NCI-H1105 (cell line): ENCODE measurements around the gene MMD2.

Source experiments
- DNase-seq: peaks from one replicate; lab custom pipeline; 2025; lab: John Stamatoyannopoulos, UW

Gene MMD2

GRCh38 chr7:4957847-4958476 lies 1.0 kb downstream of the MMD2 start:
- no peak for DNase-seq

- DNase-seq, result no peak
Observed at GRCh38 chr7:4951903-4952636, 6.9 kb downstream of the MMD2 start.

GRCh38 chr7:4951304-4951703 lies 7.7 kb downstream of the MMD2 start:
- no peak for DNase-seq

- DNase-seq, result no peak
Observed at GRCh38 chr7:4948402-4948801, 10.6 kb downstream of the MMD2 start.

GRCh38 chr7:4945949-4946348 lies 13.0 kb downstream of the MMD2 start:
- no peak for DNase-seq

- no peak for DNase-seq
Observed at GRCh38 chr7:4944939-4945338, 14.0 kb downstream of the MMD2 start.

GRCh38 chr7:4943297-4943696 lies 15.7 kb downstream of the MMD2 start:
- no peak for DNase-seq

- no peak for DNase-seq
Observed at GRCh38 chr7:4939971-4940728, 18.8 kb downstream of the MMD2 start.

- DNase-seq, result no peak
Observed at GRCh38 chr7:4937411-4937810, 21.6 kb downstream of the MMD2 start.

- DNase-seq, result no peak
Observed at GRCh38 chr7:4934419-4935025, 24.5 kb downstream of the MMD2 start.

- peak; percentile 24 for DNase-seq
Observed at GRCh38 chr7:4931943-4932342, 27.0 kb downstream of the MMD2 start.

- no peak for DNase-seq
Observed at GRCh38 chr7:4929005-4929404, 30.0 kb downstream of the MMD2 start.

GRCh38 chr7:4928445-4928844 lies 30.5 kb downstream of the MMD2 start:
- no peak for DNase-seq

- DNase-seq, result no peak
Observed at GRCh38 chr7:4919969-4920766, 38.8 kb downstream of the MMD2 start.

GRCh38 chr7:4916113-4916512 lies 42.9 kb downstream of the MMD2 start:
- DNase-seq, result no peak

- DNase-seq, result no peak
Observed at GRCh38 chr7:4911111-4911828, 47.7 kb downstream of the MMD2 start.

GRCh38 chr7:4906682-4907081 lies 52.3 kb downstream of the MMD2 start:
- DNase-seq, result no peak

- DNase-seq, result no peak
Observed at GRCh38 chr7:4905171-4905570, 53.8 kb downstream of the MMD2 start.

- no peak for DNase-seq
Observed at GRCh38 chr7:4904346-4904745, 54.6 kb downstream of the MMD2 start.

- DNase-seq, result no peak
Observed at GRCh38 chr7:4895766-4896165, 63.2 kb downstream of the MMD2 start.

- DNase-seq, result no peak
Observed at GRCh38 chr7:4894482-4894881, 64.5 kb downstream of the MMD2 start.
